ENCODE measurements around the gene SNX11.
A peak's percentile ranks its signal among the peaks of the same experiment; 100 is the strongest.

Gene SNX11

DNA sequence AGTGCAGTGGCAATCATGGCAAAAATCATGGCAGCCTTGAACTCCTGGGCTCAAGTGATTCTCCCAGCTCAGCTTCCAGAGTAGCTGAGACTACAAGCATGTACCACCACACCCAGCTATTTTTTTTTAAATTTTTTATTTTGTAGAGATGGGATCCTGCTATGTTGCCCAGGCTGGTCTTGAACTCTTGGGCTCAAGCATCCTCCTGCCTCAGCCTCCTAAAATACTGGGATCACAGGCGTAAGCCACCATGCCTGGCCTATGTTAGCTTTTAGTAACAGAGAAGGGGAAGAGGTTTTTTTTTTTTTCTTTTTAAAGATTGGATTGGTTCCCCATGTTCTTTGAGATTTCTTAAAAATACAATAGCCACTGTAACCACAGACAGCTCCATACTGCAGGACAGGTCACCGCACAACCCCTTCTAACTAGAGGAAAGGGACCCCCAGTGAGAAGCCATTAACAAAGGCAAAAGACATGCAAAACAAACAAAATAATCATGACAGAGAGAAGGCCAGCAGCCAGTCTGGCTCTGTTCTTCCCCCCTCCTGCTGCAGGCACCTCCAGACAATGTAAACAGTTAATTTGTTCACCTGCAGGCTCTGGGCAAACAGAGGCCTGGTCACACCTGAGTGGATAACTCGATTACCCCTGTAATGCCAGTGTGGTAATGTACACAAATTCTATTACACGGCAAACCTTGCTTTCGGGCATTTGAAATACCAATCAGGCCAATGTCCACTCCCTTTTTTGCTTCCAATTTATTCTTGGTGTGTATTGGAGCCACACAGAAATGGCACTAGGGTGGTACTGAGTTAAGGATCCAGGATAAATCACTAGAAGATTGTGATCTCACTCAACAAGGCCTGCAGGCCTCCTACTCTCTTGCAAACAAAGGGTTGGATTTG lies 52.9 kb downstream of the SNX11 start:
- H3K36me3 ChIP-seq, result no peaks in the 10 kb centered on the region
- peaks cover 24% of the 10 kb centered on the region for H3K27me3 ChIP-seq
- no peaks in the 10 kb centered on the region for H3K9me3 ChIP-seq
- no peak overlapping the region for H3K4me3 ChIP-seq (ENCODE audit: low read depth, low read length)
- H3K4me1 ChIP-seq, result peaks cover 11% of the 10 kb centered on the region
- TF ChIP-seq, protein P1, sequence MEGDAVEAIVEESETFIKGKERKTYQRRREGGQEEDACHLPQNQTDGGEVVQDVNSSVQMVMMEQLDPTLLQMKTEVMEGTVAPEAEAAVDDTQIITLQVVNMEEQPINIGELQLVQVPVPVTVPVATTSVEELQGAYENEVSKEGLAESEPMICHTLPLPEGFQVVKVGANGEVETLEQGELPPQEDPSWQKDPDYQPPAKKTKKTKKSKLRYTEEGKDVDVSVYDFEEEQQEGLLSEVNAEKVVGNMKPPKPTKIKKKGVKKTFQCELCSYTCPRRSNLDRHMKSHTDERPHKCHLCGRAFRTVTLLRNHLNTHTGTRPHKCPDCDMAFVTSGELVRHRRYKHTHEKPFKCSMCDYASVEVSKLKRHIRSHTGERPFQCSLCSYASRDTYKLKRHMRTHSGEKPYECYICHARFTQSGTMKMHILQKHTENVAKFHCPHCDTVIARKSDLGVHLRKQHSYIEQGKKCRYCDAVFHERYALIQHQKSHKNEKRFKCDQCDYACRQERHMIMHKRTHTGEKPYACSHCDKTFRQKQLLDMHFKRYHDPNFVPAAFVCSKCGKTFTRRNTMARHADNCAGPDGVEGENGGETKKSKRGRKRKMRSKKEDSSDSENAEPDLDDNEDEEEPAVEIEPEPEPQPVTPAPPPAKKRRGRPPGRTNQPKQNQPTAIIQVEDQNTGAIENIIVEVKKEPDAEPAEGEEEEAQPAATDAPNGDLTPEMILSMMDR (IDR thresholded peaks at IDR 0.05; ENCODE audit: low read depth, low read length), result no peak
- DNase-seq, result no peak

DNA sequence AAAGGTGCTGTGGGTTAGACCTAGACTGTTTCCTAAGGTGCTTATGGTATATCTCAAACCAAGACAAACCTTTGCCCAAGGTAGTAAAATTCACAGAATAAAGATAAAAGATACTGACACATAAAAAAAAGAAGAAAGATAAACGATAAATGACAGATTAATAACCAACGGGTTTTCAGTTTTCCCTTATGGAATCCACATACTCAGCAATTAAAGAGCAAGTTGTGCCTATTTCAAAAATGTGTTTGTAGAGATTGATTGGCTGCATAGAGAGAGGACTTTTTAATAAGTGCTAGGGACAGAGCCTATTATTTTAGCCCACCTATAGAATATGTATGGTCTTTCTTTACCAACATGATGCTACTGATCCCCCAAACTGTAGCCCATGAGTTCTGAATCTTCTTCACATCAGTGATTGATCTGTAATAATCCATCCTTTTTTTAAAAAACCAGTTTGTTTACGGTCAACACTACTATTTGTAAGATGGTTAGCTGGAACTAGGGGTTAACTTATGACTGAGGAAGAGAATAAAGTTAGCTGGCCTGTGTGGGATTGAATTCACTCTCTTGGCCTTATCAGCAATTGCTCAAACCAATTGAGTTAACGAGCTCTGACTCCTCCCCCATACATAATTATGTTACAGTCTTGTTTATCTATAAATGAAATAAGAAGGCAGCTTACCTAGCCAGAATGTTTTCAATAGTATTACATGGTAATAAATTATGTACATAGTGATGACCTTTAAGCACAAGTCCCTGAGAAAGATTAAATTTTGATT lies 53.8 kb downstream of the SNX11 start:
- H3K4me3 ChIP-seq (ENCODE audit: low read depth, low read length), result no peak overlapping the region
- TF ChIP-seq, protein P1 (IDR thresholded peaks at IDR 0.05; ENCODE audit: low read depth, low read length), result no peak
- H3K36me3 ChIP-seq, result no peaks in the 10 kb centered on the region
- peaks cover 11% of the 10 kb centered on the region for H3K4me1 ChIP-seq
- no peaks in the 10 kb centered on the region for H3K9me3 ChIP-seq
- H3K27me3 ChIP-seq, result peaks cover 24% of the 10 kb centered on the region
- DNase-seq, result no peak

DNA sequence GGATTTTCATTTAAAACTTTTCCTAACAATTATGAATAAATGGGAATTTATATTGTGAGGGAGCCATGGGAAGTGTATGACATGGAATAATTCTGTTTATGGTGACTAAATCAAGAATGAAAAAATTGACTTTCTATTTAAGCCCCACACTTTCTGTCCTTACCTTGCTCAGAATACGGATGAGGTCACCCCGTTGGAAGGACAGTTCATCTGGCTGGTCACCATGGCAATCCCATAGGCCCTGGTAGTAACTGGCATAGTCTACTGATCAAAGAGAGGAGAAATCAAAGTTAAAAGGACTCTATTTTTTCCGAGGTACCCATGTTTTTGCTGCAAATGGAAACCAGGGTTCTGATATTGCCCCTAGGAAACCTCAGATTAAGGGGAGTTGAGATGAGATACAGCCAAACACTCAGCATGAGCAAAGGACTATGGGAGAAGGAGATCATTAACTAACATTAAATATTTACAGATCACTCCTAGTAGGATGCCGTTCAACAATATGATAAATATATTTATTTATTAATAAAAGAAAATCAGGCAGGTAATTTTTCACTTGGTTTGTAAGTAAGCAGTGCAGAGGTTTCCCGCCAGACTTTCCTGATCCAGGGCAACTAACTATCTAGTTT lies 54.9 kb downstream of the SNX11 start:
- Histone ChIP-seq H3K4me1 (peaks cover 11% of the 10 kb centered on the region), H3K9me3 (no peaks in the 10 kb centered on the region), H3K4me3 (ENCODE audit: low read depth, low read length) (no peak overlapping the region), H3K27me3 (peaks cover 33% of the 10 kb centered on the region), H3K36me3 (no peaks in the 10 kb centered on the region)
- TF ChIP-seq, protein P1 (IDR thresholded peaks at IDR 0.05; ENCODE audit: low read depth, low read length), result no peak
- DNase-seq, result no peak

DNA sequence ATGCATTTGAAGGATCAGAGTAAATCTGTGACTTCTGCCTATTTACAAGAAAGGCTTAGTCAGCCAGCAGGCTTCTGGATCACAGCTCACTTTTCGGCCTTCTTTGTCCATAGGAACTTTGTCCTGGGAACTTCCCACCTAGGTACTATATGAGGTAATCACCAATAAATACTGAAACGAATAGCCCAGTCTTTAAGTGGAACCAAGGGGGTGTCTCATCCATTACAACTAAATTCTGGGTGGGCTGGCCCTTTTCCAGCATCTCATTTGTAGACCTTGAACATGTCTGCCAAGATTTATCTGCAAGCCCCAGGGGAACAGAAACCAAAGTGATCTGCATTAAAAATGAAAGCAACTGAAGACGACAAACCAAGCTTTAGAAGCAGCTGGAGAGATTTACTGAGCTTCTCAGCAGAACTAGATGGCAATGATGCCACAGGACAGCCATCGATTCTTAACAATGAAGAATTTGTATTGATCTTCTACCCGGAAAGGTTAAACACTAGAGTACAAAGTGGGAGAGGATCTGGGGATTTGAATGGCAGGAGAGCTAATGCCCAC lies 55.5 kb downstream of the SNX11 start:
- DNase-seq, result peak; percentile 49
- TF ChIP-seq, protein P1 (IDR thresholded peaks at IDR 0.05; ENCODE audit: low read depth, low read length), result no peak

DNA sequence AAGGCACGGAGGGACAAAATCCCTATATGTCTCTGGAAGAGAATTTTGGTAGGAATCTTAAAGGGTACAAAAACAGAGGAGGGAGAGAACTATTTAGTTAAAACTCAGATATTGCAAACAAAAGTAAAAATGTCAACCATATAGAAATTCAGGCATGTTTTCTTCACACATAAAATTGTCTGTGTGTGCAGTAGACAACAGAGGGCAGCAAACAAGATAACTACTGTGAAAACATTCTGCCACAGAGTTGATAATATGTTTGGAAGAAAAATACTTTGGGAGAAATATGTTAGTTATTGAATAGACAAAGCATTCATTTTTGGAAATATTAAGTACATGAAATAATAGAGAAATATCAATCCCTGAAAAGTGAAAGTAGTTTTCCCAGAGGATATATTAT lies 56.2 kb downstream of the SNX11 start:
- Histone ChIP-seq H3K4me3 (ENCODE audit: low read depth, low read length) (no peak overlapping the region), H3K4me1 (peaks cover 11% of the 10 kb centered on the region), H3K27me3 (peaks cover 47% of the 10 kb centered on the region), H3K9me3 (no peaks in the 10 kb centered on the region; the same call in 1 of the 2 replicates), H3K36me3 (no peaks in the 10 kb centered on the region)
- TF ChIP-seq, protein P1 (IDR thresholded peaks at IDR 0.05; ENCODE audit: low read depth, low read length), result peak; percentile 19
- no peak for DNase-seq

More for the DNA sequence above, 55.5 kb downstream of the SNX11 start:
- Histone ChIP-seq H3K36me3 (no peaks in the 10 kb centered on the region), H3K27me3 (peaks cover 39% of the 10 kb centered on the region), H3K9me3 (no peaks in the 10 kb centered on the region; the same call in 1 of the 2 replicates), H3K4me3 (ENCODE audit: low read depth, low read length) (peak overlapping the region; percentile 27; the same call in 1 of the 2 replicates), H3K4me1 (peaks cover 11% of the 10 kb centered on the region)
